DMS 273 (cell line): ENCODE data around the gene CCL24.
A peak's percentile ranks its signal among the peaks of the same experiment; 100 is the strongest.
"Not testable (repeated sequence)": the region's sequence is repeated elsewhere in the genome, so short reads cannot be mapped to it uniquely, and the experiment has no call there.

Source experiments
- DNase-seq: peaks from one replicate; lab custom pipeline; 2025; ENCODE audit not compliant: unreplicated experiment; lab: John Stamatoyannopoulos, UW

CCL24 gene

DNA sequence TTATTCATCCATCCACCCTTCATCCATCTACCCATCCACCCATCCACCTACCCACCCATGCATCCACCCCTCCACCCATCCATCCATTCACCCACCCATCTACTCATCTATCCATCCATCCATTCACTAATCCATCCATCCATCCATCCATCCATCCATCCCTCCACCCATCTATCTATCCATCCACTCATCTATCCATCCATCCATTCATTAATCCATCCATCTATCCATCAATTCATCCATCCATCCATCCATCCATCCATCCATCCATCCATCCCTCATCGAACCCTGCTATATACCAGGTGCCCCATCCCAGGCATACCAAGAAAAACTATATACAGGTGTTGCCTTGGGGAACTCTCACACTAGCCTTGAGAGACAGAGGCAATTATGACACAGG lies 7.1 kb upstream of the CCL24 start:
- DNase-seq = no peak

DNA sequence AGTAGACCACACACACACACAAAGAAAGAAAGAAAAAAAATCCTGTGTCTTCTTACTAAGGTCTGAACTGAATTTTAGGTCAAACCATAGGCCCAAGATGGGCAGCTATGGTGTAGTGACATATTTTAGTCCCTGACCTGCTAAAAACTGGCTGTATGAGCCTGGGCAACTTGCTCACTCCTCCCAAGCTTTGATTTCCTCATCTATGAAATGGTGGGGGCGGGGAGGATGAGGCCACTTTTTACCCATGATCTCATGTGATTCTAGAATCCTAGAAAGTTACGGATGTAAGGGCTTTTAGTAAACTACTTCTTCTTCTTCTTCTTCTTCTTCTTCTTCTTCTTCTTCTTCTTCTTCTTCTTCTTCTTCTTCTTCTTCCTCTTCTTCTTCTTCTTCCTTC lies 6.1 kb upstream of the CCL24 start:
- DNase-seq = no peak

DNA sequence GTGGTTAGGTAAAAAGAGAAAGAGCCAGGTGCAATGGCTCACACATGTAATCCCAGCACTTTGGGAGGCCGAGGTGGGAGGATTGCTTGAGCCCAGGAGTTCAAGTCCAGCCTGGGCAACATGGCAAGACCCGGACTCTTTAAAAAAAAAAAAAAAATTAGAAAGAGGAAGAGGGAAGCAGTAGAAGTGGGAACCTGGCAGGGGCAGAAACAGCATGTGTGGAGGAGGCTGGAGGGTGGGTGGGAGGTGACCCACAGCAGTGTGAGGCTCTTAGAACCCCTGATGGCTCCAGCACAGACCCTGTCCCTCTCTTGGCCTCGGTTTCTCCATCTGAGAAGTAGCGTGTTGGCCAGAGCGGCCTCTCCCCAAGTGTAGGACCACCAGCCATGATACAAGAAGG lies 4.9 kb upstream of the CCL24 start:
- no peak for DNase-seq

DNA sequence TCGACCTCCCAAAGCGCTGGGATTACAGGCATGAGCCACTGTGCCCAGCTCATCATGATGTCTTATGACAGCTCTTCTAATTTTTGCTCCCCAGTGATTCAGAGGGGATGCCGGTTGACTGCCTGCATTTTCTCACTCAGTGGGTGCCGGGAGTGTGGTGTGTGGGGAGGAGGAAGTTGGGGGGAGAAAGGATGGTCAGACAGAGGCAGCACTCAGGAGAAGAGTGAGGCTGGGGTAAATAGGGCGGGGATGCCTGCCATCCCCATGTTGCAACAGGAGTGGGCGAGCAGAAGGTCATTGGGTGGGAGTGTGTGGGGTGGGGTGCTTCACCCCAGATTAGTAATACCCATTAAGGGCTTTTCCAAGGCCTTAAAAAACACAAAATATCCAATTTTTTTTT lies 3.5 kb upstream of the CCL24 start:
- no peak for DNase-seq

DNA sequence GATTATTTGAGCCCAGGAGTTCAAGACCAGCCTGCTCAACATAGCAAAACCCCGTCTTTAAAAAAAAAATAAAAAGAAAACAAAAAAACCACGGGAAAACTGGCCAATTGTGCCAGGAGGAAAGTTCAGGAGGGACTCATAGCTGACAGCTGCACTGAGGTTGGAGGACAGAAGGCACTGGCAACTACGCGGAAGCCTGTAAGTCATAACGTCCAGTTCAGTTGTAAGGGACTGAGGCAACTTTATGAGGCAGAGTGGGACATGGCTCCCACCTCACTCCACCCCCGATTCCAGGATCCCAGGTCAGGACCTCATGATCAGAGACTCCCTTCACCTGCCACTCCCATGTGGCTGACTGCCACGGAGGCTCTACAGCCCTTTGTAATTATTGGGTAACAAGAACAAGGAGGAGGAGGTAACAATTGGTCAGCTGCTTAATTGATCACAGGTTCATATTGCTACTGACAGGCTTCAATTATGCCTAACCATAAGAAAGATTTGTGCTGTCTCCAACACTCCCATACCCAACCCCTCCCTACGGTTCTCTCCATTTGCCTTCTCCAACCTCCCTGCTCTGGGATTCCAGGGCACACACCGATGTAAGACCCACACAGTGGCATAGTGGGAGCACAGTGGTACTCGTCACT lies 1.9 kb upstream of the CCL24 start:
- DNase-seq = no peak

DNA sequence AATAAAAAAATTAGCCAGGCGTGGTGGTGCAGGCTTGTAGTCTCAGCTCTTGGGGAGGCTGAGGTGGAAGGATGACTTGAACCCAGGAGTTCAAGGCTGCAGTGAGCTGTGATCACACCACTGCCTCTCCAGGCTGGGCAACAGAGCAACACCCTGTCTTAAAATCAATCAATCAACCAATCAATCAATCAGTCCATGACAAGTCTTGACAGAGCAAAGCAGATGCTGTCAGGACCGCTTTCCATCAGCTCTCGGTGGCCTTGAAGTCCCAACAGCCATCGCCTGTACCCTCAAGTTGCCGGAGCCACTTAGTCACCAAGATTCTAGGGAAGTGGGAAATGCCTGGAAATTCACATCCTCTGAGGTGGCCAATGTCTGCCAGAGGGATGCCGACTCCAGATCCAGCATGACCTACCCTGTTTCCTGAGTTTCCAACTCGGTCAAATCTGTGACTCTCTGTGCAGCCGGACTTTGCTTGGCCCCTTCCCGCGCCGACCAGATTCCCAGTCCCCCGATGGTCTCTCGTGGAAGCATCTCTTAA lies 871 bp upstream of the CCL24 start:
- DNase-seq = no peak

DNA sequence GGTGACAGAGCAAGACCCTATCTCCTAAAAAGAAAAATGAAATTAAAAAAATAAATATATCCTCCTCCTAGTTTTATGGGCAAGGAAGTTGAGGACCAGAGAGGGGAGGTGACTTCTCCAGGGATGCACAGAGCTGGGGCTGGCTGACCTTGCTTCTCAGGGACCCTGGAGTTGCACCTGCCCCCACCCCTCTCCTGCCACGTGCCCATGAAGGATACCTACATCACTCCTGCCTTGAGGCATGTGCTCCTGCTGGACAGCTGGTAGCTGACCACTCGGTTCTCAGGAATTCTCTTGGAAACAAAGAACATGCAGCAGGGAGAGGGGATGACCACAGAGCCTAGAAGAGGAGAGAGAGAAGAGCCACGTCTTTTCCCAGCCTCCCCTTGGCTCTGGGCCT lies 522 bp downstream of the CCL24 start:
- no peak for DNase-seq

DNA sequence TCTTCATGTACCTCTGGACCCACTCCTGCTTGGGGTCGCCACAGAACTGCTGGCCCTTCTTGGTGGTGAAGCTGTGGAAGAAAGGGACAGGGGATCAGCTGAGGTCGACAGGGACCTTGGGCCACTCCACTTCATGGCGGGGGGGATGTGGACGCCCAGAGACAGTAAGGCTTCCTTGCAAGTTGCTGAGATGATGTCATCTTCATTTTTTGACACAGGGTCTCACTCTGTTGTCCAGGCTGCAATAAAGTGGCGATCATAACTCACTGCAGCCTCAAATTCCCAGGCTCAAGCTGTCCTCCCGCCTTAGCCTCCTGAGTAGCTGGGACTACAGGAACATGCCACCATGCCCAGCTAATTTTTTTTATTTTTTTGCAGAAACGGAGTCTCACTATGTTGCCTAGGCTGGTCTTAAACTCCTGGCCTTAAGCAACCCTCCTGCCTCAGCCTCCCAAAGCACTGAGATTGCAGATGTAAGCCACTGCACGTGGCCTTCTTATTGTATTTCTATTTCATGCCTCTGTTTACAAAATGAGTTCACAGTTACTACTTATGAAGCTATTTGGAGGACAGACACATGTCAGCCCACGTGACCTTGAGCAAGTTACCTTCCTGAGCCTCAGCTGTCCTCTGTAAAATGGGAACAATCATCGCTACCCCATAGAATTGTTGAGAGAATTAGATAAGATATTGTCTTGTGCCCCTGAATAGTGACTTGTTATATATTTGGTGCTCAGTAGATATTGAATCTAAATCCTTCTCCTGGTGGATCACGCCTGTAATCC lies 1.5 kb downstream of the CCL24 start:
- DNase-seq = no peak

DNA sequence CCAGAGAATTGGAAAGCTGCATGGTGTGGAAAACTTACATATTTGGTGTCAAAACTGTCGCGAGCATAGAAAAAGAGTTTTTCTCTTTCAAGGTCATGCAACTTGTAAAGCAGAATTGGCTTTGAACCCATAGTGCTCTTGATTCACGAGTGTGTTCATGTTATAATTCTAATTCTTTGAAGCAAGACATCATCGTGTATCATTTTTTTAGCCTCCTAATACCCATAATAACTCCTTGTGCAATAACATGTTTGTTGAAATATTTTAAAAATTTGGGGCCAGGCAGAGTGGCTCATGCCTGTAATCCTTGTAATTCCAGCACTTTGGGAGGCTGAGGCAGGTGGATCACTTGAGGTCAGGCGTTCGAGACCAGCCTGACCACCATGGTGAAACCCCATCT lies 4.2 kb downstream of the CCL24 start:
- DNase-seq = no peak

DNA sequence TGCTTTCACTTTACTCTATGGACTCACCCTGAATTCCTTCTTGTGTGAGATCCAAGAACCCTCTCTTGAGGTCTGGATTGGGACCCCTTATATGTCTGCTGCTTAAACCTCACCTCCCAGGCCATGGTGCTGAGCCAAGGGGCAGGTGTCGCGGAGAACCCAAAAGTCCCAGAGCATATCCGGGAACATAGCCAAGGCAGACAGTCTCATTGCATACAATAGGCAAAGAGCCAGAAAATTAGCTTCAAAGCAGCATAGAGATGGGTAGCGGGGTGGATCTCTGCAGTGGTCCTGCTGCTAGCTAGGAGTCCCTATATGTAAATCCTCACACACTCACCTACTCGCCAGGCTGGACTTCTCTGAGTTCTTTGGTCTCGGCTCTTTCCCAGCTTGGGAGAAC lies 5.5 kb downstream of the CCL24 start:
- peak; percentile 89 for DNase-seq

DNA sequence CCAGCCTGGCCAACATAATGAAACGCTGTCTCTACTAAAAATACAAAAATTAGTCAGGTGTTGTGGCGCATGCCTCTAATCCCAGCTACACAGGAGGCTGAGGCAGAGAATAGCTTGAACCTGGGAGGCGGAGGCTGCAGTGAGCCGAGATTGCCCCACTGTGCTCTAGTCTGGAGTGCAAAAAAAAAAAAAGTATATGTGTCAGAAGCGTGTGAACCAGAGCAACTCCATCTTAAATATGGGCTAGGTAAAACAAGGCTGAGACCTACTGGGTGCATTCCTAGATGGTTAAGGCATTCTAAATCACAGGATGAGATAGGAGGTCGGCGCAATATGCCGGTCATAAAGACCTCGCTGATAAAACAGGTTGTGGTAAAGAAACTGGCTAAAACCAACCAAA lies 6.2 kb downstream of the CCL24 start:
- no peak for DNase-seq

DNA sequence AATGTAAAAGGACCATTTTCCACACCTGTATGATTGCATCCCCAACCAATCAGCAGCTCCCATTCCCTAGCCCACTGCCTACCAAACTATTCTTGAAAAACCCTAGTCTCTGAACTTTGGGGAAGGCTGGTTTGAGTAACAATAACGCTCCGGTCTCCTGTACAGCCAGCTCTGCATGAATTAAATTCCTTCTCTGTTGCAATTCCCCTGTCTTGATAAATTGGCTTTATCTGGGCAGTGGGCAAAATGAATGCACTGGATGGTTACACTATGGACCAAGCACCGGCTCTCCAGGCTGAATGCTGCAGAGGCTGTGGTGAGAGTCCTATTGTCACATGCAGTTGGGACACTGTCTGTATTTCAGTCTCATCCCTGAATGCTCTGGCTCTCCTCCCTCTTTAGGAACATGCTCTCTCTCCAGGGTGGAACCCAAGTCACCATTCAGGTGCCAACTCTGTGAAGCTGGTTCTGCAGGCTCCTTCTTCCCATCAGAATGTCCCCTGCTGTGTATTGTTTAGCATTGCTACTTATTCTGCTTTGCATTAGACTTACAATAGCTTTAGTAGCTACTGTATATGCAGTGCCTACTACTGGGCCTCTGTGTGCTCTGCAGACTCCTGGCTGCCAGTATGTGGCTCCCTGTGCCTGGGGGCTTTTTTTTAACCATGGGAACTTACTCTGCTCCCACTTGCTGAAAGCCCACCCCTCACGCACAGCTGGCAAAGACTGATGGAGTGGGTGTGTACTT lies 6.9 kb downstream of the CCL24 start:
- no peak for DNase-seq

DNA sequence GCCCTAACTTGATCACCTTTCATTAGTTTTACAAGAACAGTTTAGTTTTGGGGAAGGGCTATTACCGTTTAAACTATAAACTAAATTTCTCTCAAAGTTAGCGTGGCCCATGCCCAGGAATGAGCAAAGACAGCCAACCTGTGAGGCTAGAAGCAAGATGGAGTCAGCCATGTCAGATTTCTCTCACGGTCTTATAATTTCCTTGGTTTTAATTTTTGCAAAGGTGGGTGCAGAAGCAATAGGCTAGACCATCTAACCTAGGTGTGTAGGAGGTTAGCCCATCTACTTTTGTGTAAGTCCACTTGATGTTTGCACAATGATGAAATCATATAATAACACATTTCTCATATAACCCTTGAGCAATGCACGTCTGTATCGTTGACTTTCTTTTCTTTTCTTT lies 8.9 kb downstream of the CCL24 start:
- no peak for DNase-seq

DNA sequence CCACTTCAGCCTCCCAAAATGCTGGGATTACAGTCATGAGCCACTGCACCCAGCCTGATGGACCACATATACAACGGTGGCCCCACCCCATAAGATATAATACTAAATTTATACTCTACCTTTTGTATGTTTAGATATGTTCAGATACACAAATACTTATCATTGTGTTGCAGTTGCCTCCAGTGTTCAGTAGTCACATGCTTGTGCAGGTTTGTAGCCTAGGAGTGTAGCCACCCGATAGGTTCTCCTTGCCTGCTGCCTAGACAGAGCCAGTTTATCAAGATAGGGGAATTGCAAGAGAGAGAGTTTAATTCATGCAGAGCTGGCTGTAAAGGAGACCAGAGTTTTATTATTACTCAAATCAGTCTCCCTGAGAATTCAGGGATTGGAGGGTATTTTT lies 9.6 kb downstream of the CCL24 start:
- no peak for DNase-seq

DNA sequence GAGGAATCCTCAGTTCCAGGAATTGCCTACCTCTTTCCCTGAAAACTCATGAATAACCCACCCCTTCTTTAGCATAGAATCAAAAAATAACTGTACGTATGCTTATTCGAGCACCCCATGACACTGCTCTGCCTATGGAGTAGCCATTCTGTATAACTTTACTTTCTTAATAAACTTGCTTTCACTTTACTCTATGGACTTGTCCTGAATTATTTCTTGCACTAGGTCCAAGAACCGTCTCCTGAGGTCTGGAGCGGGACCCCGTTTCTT lies 11.1 kb downstream of the CCL24 start:
- no peak for DNase-seq

DNA sequence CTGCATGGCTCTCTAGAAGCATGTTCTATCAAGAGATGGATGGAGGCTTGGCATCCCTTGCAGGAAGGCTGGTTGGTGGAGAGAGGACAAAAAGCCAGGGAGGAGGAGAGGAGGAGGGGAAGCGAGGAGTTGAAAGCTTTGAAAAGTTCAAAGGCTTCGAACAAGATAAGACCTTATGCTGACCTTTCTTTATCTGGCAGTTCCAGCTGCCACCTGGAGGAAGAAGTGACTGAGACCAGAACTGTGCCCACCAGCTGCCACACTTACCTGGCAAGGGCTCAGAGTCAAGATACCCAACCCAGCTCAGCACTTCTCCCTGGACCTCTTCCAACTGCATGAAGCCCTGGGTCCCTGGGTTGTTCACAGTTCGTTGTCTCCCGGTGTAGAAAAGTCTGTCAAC lies 14.8 kb downstream of the CCL24 start:
- DNase-seq = peak; percentile 77

DNA sequence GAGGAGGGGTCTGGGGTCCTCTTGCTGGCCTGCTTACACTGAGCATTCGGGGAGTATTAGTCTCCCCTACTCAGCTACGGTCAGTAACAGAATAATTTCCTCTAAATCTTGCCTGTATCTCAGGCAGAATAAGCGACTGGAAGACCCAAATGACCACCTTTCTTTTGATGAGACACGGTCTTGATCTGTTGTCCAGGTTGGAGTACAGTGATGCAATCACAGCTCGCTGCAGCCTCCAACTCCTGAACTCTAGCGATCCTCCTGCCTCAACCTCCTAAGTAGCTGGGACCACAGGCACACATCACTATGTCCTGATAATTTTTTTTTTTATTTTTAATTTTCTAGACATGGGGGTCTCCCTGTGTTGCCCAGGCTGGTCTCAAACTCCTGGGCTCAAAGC lies 17.2 kb downstream of the CCL24 start:
- no peak for DNase-seq

DNA sequence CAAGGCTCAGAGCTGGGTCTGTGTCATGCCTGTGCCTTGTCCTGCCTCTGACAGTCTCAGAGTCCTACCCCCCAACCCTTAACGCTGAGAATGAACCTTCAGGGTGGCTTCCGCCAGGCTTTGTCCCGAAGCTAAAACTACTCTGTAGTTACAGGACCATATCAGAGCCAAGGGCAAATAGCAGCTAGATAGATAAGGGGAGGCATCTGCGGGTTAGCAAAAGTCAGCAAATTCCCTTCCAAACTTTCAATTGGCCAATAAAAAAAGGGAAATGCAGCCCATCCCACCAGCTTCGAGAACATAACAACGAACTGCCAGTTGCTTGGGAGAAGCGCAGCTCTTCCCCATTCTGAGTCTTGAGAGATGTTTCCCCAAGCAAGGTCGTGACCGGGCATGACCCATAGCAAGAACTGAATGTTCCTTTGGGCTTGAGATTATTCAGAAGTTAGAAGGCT lies 17.7 kb downstream of the CCL24 start:
- no peak for DNase-seq

DNA sequence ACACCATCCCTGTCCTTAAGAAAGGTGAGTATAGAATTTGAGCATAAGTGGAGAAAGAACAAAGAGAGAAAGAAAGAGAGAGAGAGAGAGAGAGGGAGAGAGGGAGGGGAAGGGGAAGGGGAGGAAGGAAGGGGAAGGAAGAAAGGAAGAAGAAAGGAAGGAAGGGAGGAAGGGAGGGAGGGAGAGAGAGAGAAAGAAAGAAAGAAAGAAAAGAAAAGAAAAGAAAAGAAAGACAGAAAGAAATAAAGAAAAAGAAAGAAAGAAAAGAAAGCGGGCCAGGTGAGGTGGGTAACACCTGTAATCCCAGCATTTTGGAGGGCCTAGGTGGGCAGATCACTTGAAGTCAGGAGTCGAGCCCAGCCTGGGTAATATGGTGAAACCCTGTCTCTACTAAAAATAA lies 19.9 kb downstream of the CCL24 start:
- no peak for DNase-seq

DNA sequence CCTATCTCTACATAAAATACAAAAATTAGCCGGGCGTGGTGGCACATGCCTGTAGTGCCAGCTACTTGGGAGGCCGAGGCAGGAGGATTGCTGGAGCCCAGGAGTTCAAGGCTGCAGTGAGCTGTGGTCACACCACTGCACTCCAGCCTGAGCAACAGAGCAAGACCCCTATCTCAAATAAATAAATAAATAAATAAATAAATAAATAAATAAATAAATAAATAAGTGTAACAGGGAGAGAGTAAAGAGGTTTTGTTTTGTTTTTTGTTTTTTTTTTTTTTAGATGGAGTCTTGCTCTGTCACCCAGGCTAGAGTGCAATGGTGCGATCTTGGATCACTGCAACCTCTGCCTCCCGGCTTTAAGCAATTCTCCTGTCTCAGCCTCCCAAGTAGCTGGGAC lies 21.0 kb downstream of the CCL24 start:
- not testable (repeated sequence) for DNase-seq

DNA sequence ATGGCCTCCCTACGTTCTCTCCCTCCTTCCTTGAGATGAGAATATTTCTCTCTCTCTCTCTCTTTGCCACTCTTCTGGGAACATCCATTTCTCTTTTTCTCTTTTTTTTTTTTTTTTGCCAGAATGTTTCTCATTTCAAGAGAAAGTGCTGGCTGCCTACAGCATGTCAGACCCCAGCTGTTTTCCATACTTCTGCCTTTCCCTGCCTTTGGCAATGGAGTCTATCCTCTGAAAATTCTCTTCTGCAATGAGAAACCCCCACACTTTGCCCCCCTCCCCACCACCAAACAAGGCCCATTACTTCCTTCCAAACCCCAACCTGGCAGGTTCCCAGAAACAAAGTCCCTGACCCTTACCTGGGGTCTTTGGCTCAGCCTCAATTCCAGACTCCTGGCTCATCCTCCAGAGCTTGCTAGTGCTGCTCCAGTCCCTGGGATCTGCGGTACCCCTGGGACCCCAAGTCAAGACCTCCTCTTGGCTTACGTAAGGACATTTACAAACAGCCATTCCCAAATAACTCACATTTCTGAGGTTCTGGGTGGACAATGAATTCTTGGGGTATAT lies 24.2 kb downstream of the CCL24 start:
- DNase-seq = no peak
